ENCODE data around the gene ELAC2.

Gene ELAC2

DNA sequence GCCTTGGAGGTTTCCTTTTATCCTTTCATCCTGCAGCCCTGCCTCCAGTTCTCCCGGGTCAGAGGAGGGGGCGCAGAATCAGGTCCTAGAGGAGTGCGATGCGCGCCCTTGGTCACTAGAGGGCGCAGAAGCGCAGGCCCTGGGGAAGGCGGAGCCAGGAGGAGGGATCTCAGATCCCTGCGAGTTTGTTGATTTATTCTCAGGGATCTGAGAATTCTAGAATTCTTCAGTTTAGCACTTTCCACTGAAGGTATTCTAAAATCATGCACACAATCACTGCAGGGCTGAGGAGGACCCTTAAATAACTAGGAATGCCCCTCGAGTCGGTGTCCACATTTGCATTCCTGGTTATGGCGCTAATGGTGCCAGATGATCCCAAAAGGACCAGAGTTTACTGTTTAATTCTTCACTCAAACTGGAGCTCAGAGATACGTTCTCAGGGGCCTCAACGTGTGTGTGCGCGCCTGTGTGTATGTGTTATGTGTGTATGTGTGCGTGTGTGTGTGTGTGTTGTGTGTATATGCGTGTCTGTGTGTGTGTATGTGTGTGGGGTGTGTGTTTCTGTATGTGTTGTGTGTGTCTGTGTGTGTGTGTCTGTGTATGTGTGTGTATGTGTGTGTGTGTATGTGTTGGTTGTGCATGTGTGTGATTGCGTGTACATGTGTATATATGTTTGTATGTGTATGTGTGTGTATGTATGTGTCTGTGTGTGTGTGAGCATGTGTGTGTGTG lies 6.9 kb upstream of the ELAC2 start:
- in situ Hi-C loops (cut with HindIII; ENCODE audit: low sequenced_read_pairs): no loop called here
- peak; percentile 52 for DNase-seq (ENCODE audit: low read depth, low spot score)
- no peak overlapping the region for H3K4me3 ChIP-seq (ENCODE audit: low read depth, low read length)
- TF ChIP-seq, protein P1, sequence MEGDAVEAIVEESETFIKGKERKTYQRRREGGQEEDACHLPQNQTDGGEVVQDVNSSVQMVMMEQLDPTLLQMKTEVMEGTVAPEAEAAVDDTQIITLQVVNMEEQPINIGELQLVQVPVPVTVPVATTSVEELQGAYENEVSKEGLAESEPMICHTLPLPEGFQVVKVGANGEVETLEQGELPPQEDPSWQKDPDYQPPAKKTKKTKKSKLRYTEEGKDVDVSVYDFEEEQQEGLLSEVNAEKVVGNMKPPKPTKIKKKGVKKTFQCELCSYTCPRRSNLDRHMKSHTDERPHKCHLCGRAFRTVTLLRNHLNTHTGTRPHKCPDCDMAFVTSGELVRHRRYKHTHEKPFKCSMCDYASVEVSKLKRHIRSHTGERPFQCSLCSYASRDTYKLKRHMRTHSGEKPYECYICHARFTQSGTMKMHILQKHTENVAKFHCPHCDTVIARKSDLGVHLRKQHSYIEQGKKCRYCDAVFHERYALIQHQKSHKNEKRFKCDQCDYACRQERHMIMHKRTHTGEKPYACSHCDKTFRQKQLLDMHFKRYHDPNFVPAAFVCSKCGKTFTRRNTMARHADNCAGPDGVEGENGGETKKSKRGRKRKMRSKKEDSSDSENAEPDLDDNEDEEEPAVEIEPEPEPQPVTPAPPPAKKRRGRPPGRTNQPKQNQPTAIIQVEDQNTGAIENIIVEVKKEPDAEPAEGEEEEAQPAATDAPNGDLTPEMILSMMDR (IDR thresholded peaks at IDR 0.05; ENCODE audit: low read depth, low read length): peak; percentile 100

DNA sequence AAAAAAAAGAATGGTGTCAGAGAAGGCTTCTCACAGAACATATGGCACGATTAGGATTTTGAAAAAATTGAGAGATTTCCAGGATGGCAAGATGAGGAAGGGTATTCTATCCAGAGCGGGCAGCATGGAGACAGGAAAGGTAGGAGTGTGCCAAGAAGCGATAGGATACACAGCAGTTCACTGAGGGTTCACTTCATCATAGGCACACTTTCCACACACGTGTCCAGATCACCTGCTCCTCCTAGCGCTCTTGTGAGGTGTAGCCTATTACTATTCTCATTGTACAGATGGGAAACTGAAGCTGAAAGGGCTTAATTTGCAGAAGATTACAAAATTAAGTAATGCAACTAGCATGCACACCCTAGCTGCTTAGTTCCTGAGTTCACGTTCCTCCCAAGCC lies 6.2 kb upstream of the ELAC2 start:
- in situ Hi-C loops (cut with HindIII; ENCODE audit: low sequenced_read_pairs): no loop called here
- TF ChIP-seq, protein P1 (IDR thresholded peaks at IDR 0.05; ENCODE audit: low read depth, low read length): no peak
- DNase-seq (ENCODE audit: low read depth, low spot score): no peak
- no peak overlapping the region for H3K4me3 ChIP-seq (ENCODE audit: low read depth, low read length)

DNA sequence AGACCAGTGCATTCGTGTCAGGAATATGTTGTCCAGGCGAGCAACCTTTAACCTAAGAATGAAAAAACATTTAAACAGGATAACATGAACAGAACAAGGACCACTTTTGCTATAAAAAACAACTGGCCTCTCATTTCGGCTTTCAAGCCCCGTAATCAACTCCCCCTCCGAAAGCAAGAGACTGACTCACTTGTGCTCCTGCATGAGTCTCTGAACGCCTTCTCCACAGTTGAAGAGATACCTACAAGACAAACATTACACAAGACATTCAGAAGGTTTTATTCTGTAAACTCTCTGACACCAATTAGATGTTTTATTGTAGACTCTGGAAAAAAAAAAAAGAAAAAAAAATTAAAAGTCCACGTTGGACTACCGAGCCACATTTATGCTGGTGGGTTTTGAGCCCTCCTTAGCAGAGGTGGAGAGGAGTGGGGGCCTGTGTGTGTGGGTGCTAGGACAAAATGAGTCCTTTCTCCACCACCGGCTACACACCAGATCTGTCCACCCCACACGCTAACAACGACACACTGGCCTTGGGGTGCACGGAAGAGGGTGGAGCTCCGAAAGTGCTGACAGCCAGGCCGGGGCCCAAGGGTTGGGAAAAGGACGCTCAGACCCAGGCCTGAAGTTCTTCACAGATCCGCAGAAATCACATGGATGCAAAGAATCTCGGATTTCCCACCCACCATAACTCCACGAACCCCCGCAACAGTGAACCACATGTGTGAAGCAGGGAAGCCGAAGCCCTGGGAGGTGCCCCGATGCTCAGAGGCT lies 759 bp downstream of the ELAC2 start:
- DNase-seq (ENCODE audit: low read depth, low spot score): no peak
- TF ChIP-seq, protein P1 (IDR thresholded peaks at IDR 0.05; ENCODE audit: low read depth, low read length): no peak
- peak overlapping the region; percentile 77 for H3K4me3 ChIP-seq (ENCODE audit: low read depth, low read length)
- in situ Hi-C loops (cut with HindIII; ENCODE audit: low sequenced_read_pairs): no loop called here

DNA sequence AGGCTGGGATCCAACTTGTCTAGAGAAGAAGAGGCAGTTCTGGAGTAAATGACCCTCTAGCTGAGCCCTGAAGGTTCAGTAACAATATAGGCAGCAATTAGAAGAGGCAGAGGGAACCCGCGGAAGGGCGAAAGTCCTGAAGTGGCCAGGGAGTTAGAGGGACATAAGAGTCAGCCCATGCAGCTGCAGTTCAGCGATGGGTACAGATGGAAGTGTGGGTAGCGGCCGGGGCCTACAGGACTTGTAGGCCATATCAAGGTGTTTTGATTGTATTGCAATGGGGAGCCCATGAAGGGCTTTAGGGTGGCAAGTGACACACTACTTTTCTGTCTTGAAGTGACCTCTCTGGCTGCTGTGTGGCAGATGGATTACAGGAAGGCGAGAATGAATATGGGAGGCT lies 3.0 kb downstream of the ELAC2 start:
- in situ Hi-C loops (cut with HindIII; ENCODE audit: low sequenced_read_pairs): no loop called here
- no peak for DNase-seq (ENCODE audit: low read depth, low spot score)
- no peak overlapping the region for H3K4me3 ChIP-seq (ENCODE audit: low read depth, low read length)
- TF ChIP-seq, protein P1 (IDR thresholded peaks at IDR 0.05; ENCODE audit: low read depth, low read length): no peak

DNA sequence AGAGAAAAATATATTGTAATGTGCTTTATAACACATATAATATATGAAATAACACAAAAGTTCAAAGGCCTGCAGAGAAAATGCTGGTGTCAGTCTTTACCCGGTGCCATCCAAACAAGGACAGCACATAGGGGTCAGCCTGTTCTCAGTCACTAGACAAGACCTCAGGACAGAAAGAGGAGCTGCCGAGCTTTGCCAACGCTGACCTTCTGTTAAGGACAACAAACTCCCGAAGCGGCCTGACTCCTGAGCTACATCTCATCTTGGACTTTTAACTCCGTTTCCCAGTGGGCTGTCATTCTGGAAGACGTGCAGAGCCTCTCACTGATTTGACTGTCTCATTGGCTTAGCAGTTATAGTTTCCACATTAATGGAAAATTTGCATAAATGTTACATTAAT lies 6.9 kb downstream of the ELAC2 start:
- in situ Hi-C loops (cut with HindIII; ENCODE audit: low sequenced_read_pairs): no loop called here
- no peak overlapping the region for H3K4me3 ChIP-seq (ENCODE audit: low read depth, low read length)
- TF ChIP-seq, protein P1 (IDR thresholded peaks at IDR 0.05; ENCODE audit: low read depth, low read length): no peak
- no peak for DNase-seq (ENCODE audit: low read depth, low spot score)

DNA sequence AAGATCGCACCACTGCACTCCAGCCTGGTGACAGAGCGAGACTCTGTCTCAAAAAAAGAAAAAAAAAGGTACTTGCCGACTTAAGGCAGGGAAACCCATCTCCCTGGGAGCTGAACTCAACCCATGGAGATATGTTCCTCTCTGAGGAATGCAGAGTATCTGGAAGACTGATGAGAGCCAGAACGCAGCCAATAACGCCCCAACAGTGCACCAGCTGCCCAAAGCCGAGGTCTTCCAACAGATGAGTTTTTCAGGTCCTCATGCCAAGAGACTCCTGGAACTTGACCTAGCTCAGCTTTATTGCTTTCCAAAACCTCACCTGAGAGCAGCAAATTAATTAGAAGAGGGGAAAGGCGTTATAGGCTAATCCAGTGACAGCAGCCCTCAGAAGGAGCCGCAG lies 9.4 kb downstream of the ELAC2 start:
- TF ChIP-seq, protein P1 (IDR thresholded peaks at IDR 0.05; ENCODE audit: low read depth, low read length): no peak
- in situ Hi-C loops (cut with HindIII; ENCODE audit: low sequenced_read_pairs): no loop called here
- no peak overlapping the region for H3K4me3 ChIP-seq (ENCODE audit: low read depth, low read length)
- DNase-seq (ENCODE audit: low read depth, low spot score): no peak

Data from astrocyte of the spinal cord (primary cell).